Endothelial cell of umbilical vein (primary cell): ENCODE results near the gene LYVE1. TPM values are rescaled to one million over a fixed set of nuclear protein-coding genes. Genes with fewer than 3 reads are reported as not detected.

Experiments used
- BruUV-seq: library from RNA; stranded (reverse); fragments of 400-500 nt; replicated peaks from 2 replicates; lab custom pipeline; 2021; lab: Mats Ljungman, UMichigan
- CTCF ChIA-PET: fragments of 300-600, 350-600 bp; sonication (Branson Sonifier 250); formaldehyde crosslinking; loops from one replicate; lab custom pipeline; 2021; ENCODE audit warnings: antibody characterized with exemption, inconsistent platforms; lab: Charles Lee
- POLR2A ChIA-PET: fragments of 300-600, 350-600 bp; sonication (Branson Sonifier 250); formaldehyde crosslinking; loops from one replicate; lab custom pipeline; 2021; ENCODE audit warnings: antibody characterized with exemption, inconsistent platforms; lab: Charles Lee
- DNase-seq: peaks from one replicate; pipeline ENCODE4 v3.0.0-alpha.2; 2011; ENCODE audit warnings: low read depth, low spot score
- FAIRE-seq: peaks from 2 replicates; lab custom pipeline; 2011; peaks lifted over from hg19 to GRCh38; lab: Jason Lieb, UNC
- H2AFZ ChIP-seq: 2 replicates; pipeline ENCODE4 v1.6.0; 2012; ENCODE audit warnings: low read depth, low read length, control low read depth, inconsistent platforms
- H3K27ac ChIP-seq: 2 replicates; pipeline ENCODE4 v1.5.1; 2011; ENCODE audit warnings: low read depth, mild to moderate bottlenecking, control low read depth, low read length, moderate library complexity; ENCODE audit not compliant: insufficient read depth
- H3K27me3 ChIP-seq, 2 experiments: 2 replicates each; pipeline versions ENCODE4 v1.6.0 to v1.6.1; 2011; ENCODE audit warnings: low read length in 2 of 2, mixed read lengths in 1 of 2; ENCODE audit not compliant: control insufficient read depth in 2 of 2, insufficient read depth in 2 of 2
- H3K36me3 ChIP-seq, 2 experiments: 2 replicates in 1 of 2; 3 replicates in 1 of 2; pipeline ENCODE4 v1.5.1; 2011; ENCODE audit warnings: low read length in 2 of 2, mild to moderate bottlenecking in 1 of 2, moderate library complexity in 1 of 2; ENCODE audit not compliant: control insufficient read depth in 2 of 2, insufficient read depth in 2 of 2; ENCODE audit errors: extremely low read depth in 1 of 2
- H3K4me1 ChIP-seq: 3 replicates; pipeline ENCODE4 v1.5.1; 2011; ENCODE audit warnings: mild to moderate bottlenecking, low read length; ENCODE audit not compliant: control insufficient read depth, insufficient read depth; ENCODE audit errors: extremely low read depth
- H3K4me2 ChIP-seq: 2 replicates; pipeline ENCODE4 v1.6.1; 2011; ENCODE audit warnings: low read length, control low read depth, mixed read lengths; ENCODE audit not compliant: insufficient read depth
- H3K4me3 ChIP-seq, 3 experiments: fragments of 200-600 bp in 1 of 3; sonication (generic), shearing (Covaris generic) in 1 of 3; replicated peaks in 1 of 3; 2 replicates each; pipeline ENCODE4 v1.5.1; 2011 to 2016; ENCODE audit warnings: control low read depth in 3 of 3, low read length in 3 of 3, mild to moderate bottlenecking in 2 of 3, inconsistent platforms in 1 of 3, low read depth in 1 of 3, moderate library complexity in 1 of 3; ENCODE audit not compliant: insufficient read depth in 1 of 3
- H3K79me2 ChIP-seq: 2 replicates; pipeline ENCODE4 v1.6.0; 2012; ENCODE audit warnings: low read length, inconsistent platforms; ENCODE audit not compliant: control insufficient read depth, insufficient read depth
- H3K9ac ChIP-seq: replicated peaks from 2 replicates; pipeline ENCODE3; 2011; ENCODE audit warnings: low read length, control low read depth; ENCODE audit not compliant: insufficient read depth; ENCODE audit errors: extremely low read depth
- H3K9me1 ChIP-seq: replicated peaks from 3 replicates; pipeline ENCODE4 v1.6.0; 2011; ENCODE audit warnings: mild to moderate bottlenecking, low read length; ENCODE audit not compliant: control insufficient read depth, insufficient read depth; ENCODE audit errors: extremely low read depth
- H3K9me3 ChIP-seq: replicated peaks from 2 replicates; pipeline ENCODE4 v1.5.1; 2012; ENCODE audit warnings: low read length, inconsistent platforms; ENCODE audit not compliant: control insufficient read depth, insufficient read depth
- H4K20me1 ChIP-seq: replicated peaks from 2 replicates; pipeline ENCODE3; 2011; ENCODE audit warnings: mild to moderate bottlenecking, low read length; ENCODE audit not compliant: control insufficient read depth, insufficient read depth; ENCODE audit errors: extremely low read depth
- EZH2 ChIP-seq: IDR thresholded peaks from 2 replicates; pipeline ENCODE4 v1.6.1; 2012; ENCODE audit warnings: borderline replicate concordance, low read depth, mild to moderate bottlenecking, moderate library complexity, low read length, inconsistent platforms; ENCODE audit not compliant: severe bottlenecking
- FOS ChIP-seq: IDR thresholded peaks from 2 replicates; pipeline ENCODE4 v1.6.1; 2011; ENCODE audit warnings: mild to moderate bottlenecking, low read length, moderate library complexity, borderline replicate concordance; ENCODE audit not compliant: insufficient read depth
- GATA2 ChIP-seq: IDR thresholded peaks from 2 replicates; pipeline ENCODE4 v1.7.0; 2011; ENCODE audit warnings: low read depth, mild to moderate bottlenecking, moderate library complexity, mixed read lengths, low read length; ENCODE audit not compliant: insufficient read length, insufficient read depth
- JUN ChIP-seq: IDR thresholded peaks from 2 replicates; pipeline ENCODE4 v1.6.1; 2011; ENCODE audit warnings: borderline replicate concordance, low read depth; ENCODE audit not compliant: insufficient read length, insufficient read depth
- MYC ChIP-seq: IDR thresholded peaks from one replicate; pipeline ENCODE4 v1.6.1; 2011; ENCODE audit warnings: mild to moderate bottlenecking, low read depth, low read length
- POLR2A ChIP-seq: IDR thresholded peaks from 2 replicates; pipeline ENCODE4 v1.6.1; 2012; ENCODE audit warnings: low read depth, mild to moderate bottlenecking, control low read depth, low read length
- POLR2AphosphoS5 ChIP-seq: IDR thresholded peaks from 2 replicates; pipeline ENCODE4 v1.6.1; 2012; ENCODE audit warnings: low read depth, mild to moderate bottlenecking, control low read depth, low read length, moderate library complexity; ENCODE audit not compliant: insufficient read depth
- dilution Hi-C: fragments of 300-500 bp; cut with MboI; formaldehyde crosslinking; loops from one replicate; pipeline ENCODE4 v1.15.0; 2019; ENCODE audit warnings: low sequenced_read_pairs; ENCODE audit not compliant: extremely low pct_ligation_motif_present
- intact Hi-C: fragments of 100-400 bp; cut with micrococcal nuclease; formaldehyde crosslinking; loops from one replicate; pipeline ENCODE4 v1.10.0; 2022
- polyA plus RNA-seq, 4 experiments: library from polyadenylated mRNA; depleted of rRNA in 3 of 4; stranded (reverse) in 3 of 4; unstranded in 1 of 4; fragments of >200 nt; gene quantifications; 2 replicates each; pipeline versions ENCODE4 v1.2.1 to v1.2.3, GENCODE V29; 2011 to 2012; ENCODE audit warnings: missing spikeins in 1 of 4
- total RNA-seq: library from RNA; stranded (reverse); gene quantifications from 2 replicates; pipeline ENCODE4 v1.2.3, GENCODE V29; 2021
- TF ChIP-seq, protein P1 (sequence below), 2 donors: IDR thresholded peaks; 1 replicate in 1 of 2; 2 replicates in 1 of 2; pipeline ENCODE4 v1.5.1; 2011; ENCODE audit warnings: low read length in 2 of 2, mild to moderate bottlenecking in 2 of 2, moderate library complexity in 2 of 2, control low read depth in 1 of 2, inconsistent platforms in 1 of 2, low read depth in 1 of 2; ENCODE audit not compliant: insufficient read depth in 1 of 2; ENCODE audit errors: extremely low read depth in 1 of 2
- TF ChIP-seq, protein P2 (sequence below): IDR thresholded peaks from 2 replicates; pipeline ENCODE4 v1.6.1; 2011; ENCODE audit not compliant: insufficient read depth, insufficient read length

LYVE1 gene
- total and polyA plus RNA-seq, 2 donors (not counting 3 experiments of a cell fraction or from before 2014, with no cell fraction given): 4.6 to 7.6 TPM

DNA sequence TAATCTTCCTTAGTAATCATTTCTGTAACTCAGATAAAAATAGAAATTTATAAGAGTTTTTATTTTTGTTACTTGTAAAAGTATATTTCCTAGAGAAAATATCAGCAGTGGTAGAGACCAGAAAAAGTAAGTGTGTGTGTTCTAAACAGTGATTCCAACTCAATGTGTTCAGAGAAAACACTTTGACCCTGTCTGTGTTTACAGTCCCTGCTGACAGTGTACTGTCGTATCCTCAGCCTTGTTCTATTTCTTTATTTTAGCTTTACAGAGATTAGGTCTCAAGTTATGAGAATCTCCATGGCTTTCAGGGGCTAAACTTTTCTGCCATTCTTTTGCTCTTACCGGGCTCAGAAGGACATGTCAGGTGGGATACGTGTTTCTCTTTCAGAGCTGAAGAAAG is 10.2 kb downstream of the LYVE1 start:
- FAIRE-seq (no peak), DNase-seq (no peak)
- Histone ChIP-seq H3K4me2 (no peak overlapping the region), H3K9ac (no peak overlapping the region), H3K4me1 (peaks cover 5% of the 10 kb centered on the region), H4K20me1 (no peaks in the 10 kb centered on the region), H2AFZ (no peak overlapping the region), H3K36me3 (no peaks in the 10 kb centered on the region), H3K9me1 (no peaks in the 10 kb centered on the region), H3K9me3 (no peaks in the 10 kb centered on the region), H3K27ac (no peak overlapping the region), H3K4me3 (no peak overlapping the region), H3K79me2 (no peaks in the 10 kb centered on the region), H3K27me3 (no peaks in the 10 kb centered on the region)
- CTCF ChIA-PET: interaction anchor here (1.4 to 1.9 kb wide), 2 partner anchors 9 to 18 kb away, joined by 5 to 10 read pairs; partner anchors contain the start of gene RNF141
- dilution Hi-C loops (no loop called here), intact Hi-C loops (no loop called here)
- TF ChIP-seq, protein P1, sequence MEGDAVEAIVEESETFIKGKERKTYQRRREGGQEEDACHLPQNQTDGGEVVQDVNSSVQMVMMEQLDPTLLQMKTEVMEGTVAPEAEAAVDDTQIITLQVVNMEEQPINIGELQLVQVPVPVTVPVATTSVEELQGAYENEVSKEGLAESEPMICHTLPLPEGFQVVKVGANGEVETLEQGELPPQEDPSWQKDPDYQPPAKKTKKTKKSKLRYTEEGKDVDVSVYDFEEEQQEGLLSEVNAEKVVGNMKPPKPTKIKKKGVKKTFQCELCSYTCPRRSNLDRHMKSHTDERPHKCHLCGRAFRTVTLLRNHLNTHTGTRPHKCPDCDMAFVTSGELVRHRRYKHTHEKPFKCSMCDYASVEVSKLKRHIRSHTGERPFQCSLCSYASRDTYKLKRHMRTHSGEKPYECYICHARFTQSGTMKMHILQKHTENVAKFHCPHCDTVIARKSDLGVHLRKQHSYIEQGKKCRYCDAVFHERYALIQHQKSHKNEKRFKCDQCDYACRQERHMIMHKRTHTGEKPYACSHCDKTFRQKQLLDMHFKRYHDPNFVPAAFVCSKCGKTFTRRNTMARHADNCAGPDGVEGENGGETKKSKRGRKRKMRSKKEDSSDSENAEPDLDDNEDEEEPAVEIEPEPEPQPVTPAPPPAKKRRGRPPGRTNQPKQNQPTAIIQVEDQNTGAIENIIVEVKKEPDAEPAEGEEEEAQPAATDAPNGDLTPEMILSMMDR (IDR thresholded peaks at IDR 0.05; ENCODE audit: extremely low read depth in 1 of 2, insufficient read depth in 1 of 2, low read depth in 1 of 2, low read length in 2 of 2): no peak
- no peak for TF ChIP-seq FOS
- no peak for TF ChIP-seq POLR2AphosphoS5
- TF ChIP-seq GATA2: no peak
- TF ChIP-seq MYC: no peak
- TF ChIP-seq, protein P2, sequence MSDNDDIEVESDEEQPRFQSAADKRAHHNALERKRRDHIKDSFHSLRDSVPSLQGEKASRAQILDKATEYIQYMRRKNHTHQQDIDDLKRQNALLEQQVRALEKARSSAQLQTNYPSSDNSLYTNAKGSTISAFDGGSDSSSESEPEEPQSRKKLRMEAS: no peak
- no peak for TF ChIP-seq POLR2A
- TF ChIP-seq JUN: no peak
- TF ChIP-seq EZH2: no peak
- POLR2A ChIA-PET: no interaction called here
- BruUV-seq: no TSS peak
